Activated T-cell treated with anti-CD3 and anti-CD28 coated beads for 48 hours (primary cell): ENCODE results near the gene ZNF512B.
"Not testable (repeated sequence)": the region's sequence is repeated elsewhere in the genome, so short reads cannot be mapped to it uniquely, and the experiment has no call there.

Experiments used
- DNase-seq: peaks from one replicate; pipeline ENCODE4 v3.0.0-alpha.2; 2020; ENCODE audit warnings: low read depth

Gene ZNF512B

GRCh38 chr20:63932606-63933160 is 37.0 kb downstream of the ZNF512B start:
- DNase-seq: no peak

- DNase-seq: no peak
These were observed 38.0 kb downstream of the ZNF512B start for GRCh38 chr20:63931735-63932134.

GRCh38 chr20:63930971-63931553 is 38.7 kb downstream of the ZNF512B start:
- DNase-seq: no peak

- DNase-seq: not testable (repeated sequence)
These were observed 40.3 kb downstream of the ZNF512B start for GRCh38 chr20:63929473-63929883.

GRCh38 chr20:63929071-63929470 is 40.7 kb downstream of the ZNF512B start:
- no peak for DNase-seq

GRCh38 chr20:63926298-63926697 is 43.4 kb downstream of the ZNF512B start:
- DNase-seq: no peak

- DNase-seq: no peak
These were observed 45.5 kb downstream of the ZNF512B start for GRCh38 chr20:63924241-63924640.

- DNase-seq: no peak
These were observed 46.1 kb downstream of the ZNF512B start for GRCh38 chr20:63923651-63924050.

- no peak for DNase-seq
These were observed 49.5 kb downstream of the ZNF512B start for GRCh38 chr20:63920226-63920625.

- DNase-seq: no peak
These were observed 50.6 kb downstream of the ZNF512B start for GRCh38 chr20:63919130-63919529.

GRCh38 chr20:63917811-63918210 is 51.9 kb downstream of the ZNF512B start:
- no peak for DNase-seq

- not testable (repeated sequence) for DNase-seq
These were observed 53.3 kb downstream of the ZNF512B start for GRCh38 chr20:63916371-63916939.

- DNase-seq: no peak
These were observed 54.3 kb downstream of the ZNF512B start for GRCh38 chr20:63915471-63915870.

GRCh38 chr20:63913768-63914167 is 56.0 kb downstream of the ZNF512B start:
- no peak for DNase-seq

GRCh38 chr20:63911176-63911575 is 58.6 kb downstream of the ZNF512B start:
- no peak for DNase-seq

- DNase-seq: no peak
These were observed 61.6 kb downstream of the ZNF512B start for GRCh38 chr20:63908008-63908682.
